HepG2 (cell line): ENCODE measurements around the gene RRAS. TPM values are rescaled to one million over a fixed set of nuclear protein-coding genes. Genes with fewer than 3 reads are reported as not detected.

ENCODE experiments used
- BHLHE40 ChIP-seq: IDR thresholded peaks from 2 replicates; pipeline ENCODE4 v1.6.1; 2011; ENCODE audit warnings: low read length, improper control_type of control experiment
- ETV5 ChIP-seq: IDR thresholded peaks from 2 replicates; pipeline ENCODE4 v1.6.1; 2018; ENCODE audit warnings: missing biosample characterization, missing genetic modification reagents, inconsistent platforms, borderline replicate concordance
- FOXA3 ChIP-seq: IDR thresholded peaks from 2 replicates; pipeline ENCODE4 v1.6.1; 2016; ENCODE audit warnings: missing genetic modification reagents, missing compliant biosample characterization
- GABPB1 ChIP-seq: IDR thresholded peaks from 2 replicates; pipeline ENCODE4 v1.6.1; 2016; ENCODE audit warnings: mild to moderate bottlenecking, missing genetic modification reagents, moderate library complexity, missing compliant biosample characterization
- LCORL ChIP-seq, 2 experiments: fragments of 450-650 bp in 1 of 2; sonication (generic) in 1 of 2; formaldehyde crosslinking in 1 of 2; IDR thresholded peaks; 2 replicates each; pipeline versions ENCODE4 v1.5.0 to v1.6.1; 2017 to 2020; ENCODE audit warnings: antibody characterized with exemption in 1 of 2, missing genetic modification reagents in 1 of 2
- MLXIP ChIP-seq: sonication (generic); formaldehyde crosslinking; IDR thresholded peaks from 2 replicates; pipeline ENCODE4 v1.9.0; 2021; ENCODE audit warnings: missing genetic modification reagents, borderline replicate concordance
- PAXIP1 ChIP-seq: sonication (generic); formaldehyde crosslinking; conservative IDR thresholded peaks from 2 replicates; pipeline ENCODE4 v1.4.0; 2020; ENCODE audit warnings: mild to moderate bottlenecking, missing genetic modification reagents, moderate library complexity
- ZNF276 ChIP-seq: sonication (generic); formaldehyde crosslinking; IDR thresholded peaks from 2 replicates; pipeline ENCODE4 v1.4.0; 2020; ENCODE audit warnings: mild to moderate bottlenecking, low read depth, missing genetic modification reagents
- ZNF296 ChIP-seq: sonication (generic); formaldehyde crosslinking; conservative IDR thresholded peaks from 2 replicates; pipeline ENCODE4 v1.5.0; 2020; ENCODE audit warnings: mild to moderate bottlenecking, missing genetic modification reagents
- ZNF687 ChIP-seq: sonication (generic); formaldehyde crosslinking; IDR thresholded peaks from 2 replicates; pipeline ENCODE4 v1.5.1; 2020; ENCODE audit warnings: mild to moderate bottlenecking, missing genetic modification reagents, moderate library complexity
- ZXDC ChIP-seq: sonication (generic); formaldehyde crosslinking; IDR thresholded peaks from 2 replicates; pipeline ENCODE4 v1.5.0; 2020; ENCODE audit warnings: mild to moderate bottlenecking, missing genetic modification reagents
- polyA plus RNA-seq, 8 experiments: library from polyadenylated mRNA; depleted of rRNA in 3 of 8; stranded (reverse) in 7 of 8; unstranded in 1 of 8; fragments of >200 nt; fragmentation: Illumina TruSeq in 4 of 8; extraction: Trizol in 4 of 8; gene quantifications; 2 replicates each; pipeline versions ENCODE4 v1.2.1 to v1.2.3, GENCODE V29; 2011 to 2016; ENCODE audit warnings: low read depth in 4 of 8, missing spikeins in 1 of 8, mixed read lengths in 1 of 8; ENCODE audit not compliant: insufficient read depth in 1 of 8
- total RNA-seq, 5 experiments: library from RNA; depleted of rRNA; stranded (reverse); fragments of >200 nt; fragmentation: Illumina TruSeq; extraction: Trizol; gene quantifications; 2 replicates each; pipeline ENCODE4 v1.2.3, GENCODE V29; 2016; ENCODE audit warnings: low read depth in 1 of 5

RRAS gene
- total and polyA plus RNA-seq, 2 of the 13 experiments (the other 11 are each of a cell fraction or from before 2014, with no cell fraction given): 1.5 to 12.0 TPM

GRCh38 chr19:49614096-49614833, 25.7 kb downstream of the RRAS start (continued):
- TF ChIP-seq ZXDC (CRISPR knock-in tag) (no peak), GABPB1 (CRISPR knock-in tag) (0 out of 2 replicates have a peak, but pooled peaks have one; percentile 20), ETV5 (CRISPR knock-in tag) (peak; percentile 76; the same call in 1 of the 2 replicates), FOXA3 (CRISPR knock-in tag) (peak; percentile 57), MLXIP (CRISPR knock-in tag) (no peak), PAXIP1 (CRISPR knock-in tag) (0 out of 2 replicates have a peak, but pooled peaks have one; percentile 14), ZNF687 (CRISPR knock-in tag) (peak; percentile 33; the same call in 1 of the 2 replicates), ZNF276 (no peak), LCORL (IDR thresholded peaks at IDR 0.05) (no peak), LCORL (CRISPR knock-in tag; IDR thresholded peaks at IDR 0.05) (0 out of 2 replicates have a peak, but pooled peaks have one; percentile 28), ZNF296 (no peak), BHLHE40 (no peak)
